Parathyroid adenoma (tissue), 2 donors: ENCODE data around the gene TSPAN3.

Experiments
- H2AFZ ChIP-seq: fragments of 300-600 bp; sonication (generic); one replicate; pipeline ENCODE4 v1.7.0; 2017; ENCODE audit warnings: antibody characterized with exemption, mild to moderate bottlenecking
- H3K27ac ChIP-seq: fragments of 300-600 bp; sonication (generic); one replicate; pipeline ENCODE4 v1.7.0; 2017
- H3K27me3 ChIP-seq: fragments of 300-600 bp; sonication (generic); one replicate; pipeline ENCODE4 v1.7.0; 2017; ENCODE audit warnings: low read length; ENCODE audit not compliant: control insufficient read depth, insufficient read depth
- H3K36me3 ChIP-seq: fragments of 300-600 bp; sonication (generic); one replicate; pipeline ENCODE4 v1.7.0; 2017; ENCODE audit warnings: low read length; ENCODE audit not compliant: control insufficient read depth, insufficient read depth
- H3K4me1 ChIP-seq: fragments of 300-600 bp; sonication (generic); one replicate; pipeline ENCODE4 v1.7.0; 2017; ENCODE audit warnings: control low read depth
- H3K4me2 ChIP-seq: fragments of 300-600 bp; sonication (generic); one replicate; pipeline ENCODE4 v1.7.0; 2017; ENCODE audit warnings: low read length
- H3K4me3 ChIP-seq: fragments of 300-600 bp; sonication (generic); one replicate; pipeline ENCODE4 v1.7.0; 2017; ENCODE audit warnings: low read depth, low read length
- H3K79me2 ChIP-seq: fragments of 300-600 bp; sonication (generic); one replicate; pipeline ENCODE4 v1.7.0; 2017; ENCODE audit warnings: control low read depth
- H3K9ac ChIP-seq: fragments of 300-600 bp; sonication (generic); one replicate; pipeline ENCODE4 v1.7.0; 2017; ENCODE audit warnings: mild to moderate bottlenecking
- H3K9me3 ChIP-seq: fragments of 300-600 bp; sonication (generic); one replicate; pipeline ENCODE4 v1.7.0; 2017; ENCODE audit warnings: low read length; ENCODE audit not compliant: control insufficient read depth
- CTCF ChIP-seq: fragments of 300-600 bp; sonication (generic); IDR thresholded peaks from one replicate; pipeline ENCODE4 v1.7.0; 2017; ENCODE audit warnings: antibody characterized with exemption, mild to moderate bottlenecking
- donor health status: primary hyperparathyroidism.

TSPAN3 gene

GRCh38 chr15:77020348-77021087 is 50.4 kb downstream of the TSPAN3 start:
- Histone ChIP-seq H3K9ac (no peak overlapping the region), H3K79me2 (no peaks in the 10 kb centered on the region), H3K4me3 (no peak overlapping the region), H3K9me3 (no peaks in the 10 kb centered on the region), H3K36me3 (no peaks in the 10 kb centered on the region), H3K27ac (no peak overlapping the region), H2AFZ (no peak overlapping the region), H3K4me2 (no peak overlapping the region), H3K4me1 (no peaks in the 10 kb centered on the region), H3K27me3 (no peaks in the 10 kb centered on the region)
- TF ChIP-seq CTCF: no peak

- no peaks in the 10 kb centered on the region for H3K4me1 ChIP-seq
- H3K9me3 ChIP-seq: no peaks in the 10 kb centered on the region
- H3K36me3 ChIP-seq: no peaks in the 10 kb centered on the region
- H3K4me3 ChIP-seq: no peak overlapping the region
- no peak overlapping the region for H3K9ac ChIP-seq
- TF ChIP-seq CTCF: no peak
- no peak overlapping the region for H2AFZ ChIP-seq
- H3K4me2 ChIP-seq: no peak overlapping the region
- H3K27me3 ChIP-seq: no peaks in the 10 kb centered on the region
- no peak overlapping the region for H3K27ac ChIP-seq
- no peaks in the 10 kb centered on the region for H3K79me2 ChIP-seq
Measured at GRCh38 chr15:77019521-77020331, 51.2 kb downstream of the TSPAN3 start.

- H2AFZ ChIP-seq: no peak overlapping the region
- no peak overlapping the region for H3K4me3 ChIP-seq
- no peaks in the 10 kb centered on the region for H3K27me3 ChIP-seq
- TF ChIP-seq CTCF: no peak
- no peaks in the 10 kb centered on the region for H3K79me2 ChIP-seq
- no peak overlapping the region for H3K27ac ChIP-seq
- no peaks in the 10 kb centered on the region for H3K9me3 ChIP-seq
- H3K4me2 ChIP-seq: no peak overlapping the region
- no peaks in the 10 kb centered on the region for H3K4me1 ChIP-seq
- no peak overlapping the region for H3K9ac ChIP-seq
- H3K36me3 ChIP-seq: no peaks in the 10 kb centered on the region
Measured at GRCh38 chr15:77018796-77019505, 52.0 kb downstream of the TSPAN3 start.

- Histone ChIP-seq H3K4me2 (no peak overlapping the region), H3K79me2 (no peaks in the 10 kb centered on the region), H3K36me3 (no peaks in the 10 kb centered on the region), H3K4me3 (no peak overlapping the region), H3K4me1 (no peaks in the 10 kb centered on the region), H3K9me3 (no peaks in the 10 kb centered on the region), H2AFZ (no peak overlapping the region), H3K9ac (no peak overlapping the region), H3K27me3 (no peaks in the 10 kb centered on the region), H3K27ac (no peak overlapping the region)
- TF ChIP-seq CTCF: no peak
Measured at GRCh38 chr15:77017761-77018720, 52.9 kb downstream of the TSPAN3 start.
